ENCODE data around the gene MTOR.
"Not testable (repeated sequence)": the region's sequence is repeated elsewhere in the genome, so short reads cannot be mapped to it uniquely, and the experiment has no call there.

Gene MTOR

DNA sequence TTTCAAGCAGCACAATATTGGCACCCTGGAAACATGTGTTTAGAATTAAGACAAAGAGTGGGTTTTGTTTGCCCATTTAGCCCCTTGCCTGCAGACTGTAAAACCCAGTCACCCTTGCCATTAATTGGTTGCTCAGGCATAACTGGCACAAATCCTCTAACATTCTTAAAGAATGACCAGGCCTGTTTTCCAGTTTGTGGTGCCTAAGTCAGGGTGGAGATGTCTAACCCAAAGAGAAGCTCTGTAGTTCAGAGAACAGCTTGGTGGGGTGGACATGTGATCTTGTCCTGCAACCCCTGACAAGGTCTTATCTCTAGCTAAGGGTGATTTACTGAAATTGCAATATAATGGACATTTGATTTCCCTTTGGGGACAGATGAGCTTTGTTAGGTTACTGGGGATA, 82.0 kb downstream of the MTOR start:
- no peak overlapping the region for H3K4me3 ChIP-seq (ENCODE audit: low read depth, low read length)
- TF ChIP-seq, protein P1, sequence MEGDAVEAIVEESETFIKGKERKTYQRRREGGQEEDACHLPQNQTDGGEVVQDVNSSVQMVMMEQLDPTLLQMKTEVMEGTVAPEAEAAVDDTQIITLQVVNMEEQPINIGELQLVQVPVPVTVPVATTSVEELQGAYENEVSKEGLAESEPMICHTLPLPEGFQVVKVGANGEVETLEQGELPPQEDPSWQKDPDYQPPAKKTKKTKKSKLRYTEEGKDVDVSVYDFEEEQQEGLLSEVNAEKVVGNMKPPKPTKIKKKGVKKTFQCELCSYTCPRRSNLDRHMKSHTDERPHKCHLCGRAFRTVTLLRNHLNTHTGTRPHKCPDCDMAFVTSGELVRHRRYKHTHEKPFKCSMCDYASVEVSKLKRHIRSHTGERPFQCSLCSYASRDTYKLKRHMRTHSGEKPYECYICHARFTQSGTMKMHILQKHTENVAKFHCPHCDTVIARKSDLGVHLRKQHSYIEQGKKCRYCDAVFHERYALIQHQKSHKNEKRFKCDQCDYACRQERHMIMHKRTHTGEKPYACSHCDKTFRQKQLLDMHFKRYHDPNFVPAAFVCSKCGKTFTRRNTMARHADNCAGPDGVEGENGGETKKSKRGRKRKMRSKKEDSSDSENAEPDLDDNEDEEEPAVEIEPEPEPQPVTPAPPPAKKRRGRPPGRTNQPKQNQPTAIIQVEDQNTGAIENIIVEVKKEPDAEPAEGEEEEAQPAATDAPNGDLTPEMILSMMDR (IDR thresholded peaks at IDR 0.05; ENCODE audit: borderline replicate concordance, insufficient read depth, low read depth, low read length), result no peak

DNA sequence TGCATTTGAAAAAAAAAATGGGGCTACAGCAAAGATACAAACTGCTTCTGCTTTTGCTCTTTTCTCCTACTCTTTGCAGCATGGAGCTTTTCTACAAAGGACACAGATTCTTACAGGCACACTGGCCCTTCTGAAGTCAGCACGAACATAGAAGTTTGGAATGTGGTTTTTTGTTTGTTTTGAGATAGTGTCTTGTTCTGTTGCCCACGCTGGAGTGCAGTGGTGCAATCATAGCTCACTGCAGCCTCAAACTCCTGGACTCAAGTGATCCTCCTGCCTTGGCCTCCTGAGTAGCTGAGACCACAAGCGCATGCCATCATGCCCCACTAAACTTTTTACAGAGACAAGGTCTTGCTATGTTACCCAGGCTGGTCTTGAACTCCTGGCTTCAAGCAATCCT, 82.6 kb downstream of the MTOR start:
- not testable (repeated sequence) for H3K4me3 ChIP-seq (ENCODE audit: low read depth, low read length)

DNA sequence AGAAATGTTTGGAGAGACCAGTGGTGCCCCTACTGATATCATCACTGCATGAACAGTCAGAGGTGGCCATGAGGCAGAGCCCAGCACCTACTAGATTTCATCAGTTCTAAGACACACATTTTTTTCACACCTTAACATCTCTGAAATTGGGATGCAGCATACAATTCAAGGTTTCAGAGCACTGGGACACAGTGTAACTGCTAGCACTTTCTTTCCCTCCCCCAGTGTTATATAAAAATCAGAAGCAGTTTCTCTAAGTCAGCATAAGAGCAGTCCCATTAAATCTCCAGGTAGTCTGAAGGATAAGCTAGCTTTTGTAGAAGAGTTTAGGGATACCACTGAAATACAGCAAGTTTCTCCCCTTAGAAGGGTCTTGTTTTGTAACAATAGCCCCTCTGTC, 83.2 kb downstream of the MTOR start:
- no peak overlapping the region for H3K4me3 ChIP-seq (ENCODE audit: low read depth, low read length)
- TF ChIP-seq, protein P1 (IDR thresholded peaks at IDR 0.05; ENCODE audit: borderline replicate concordance, insufficient read depth, low read depth, low read length), result no peak

DNA sequence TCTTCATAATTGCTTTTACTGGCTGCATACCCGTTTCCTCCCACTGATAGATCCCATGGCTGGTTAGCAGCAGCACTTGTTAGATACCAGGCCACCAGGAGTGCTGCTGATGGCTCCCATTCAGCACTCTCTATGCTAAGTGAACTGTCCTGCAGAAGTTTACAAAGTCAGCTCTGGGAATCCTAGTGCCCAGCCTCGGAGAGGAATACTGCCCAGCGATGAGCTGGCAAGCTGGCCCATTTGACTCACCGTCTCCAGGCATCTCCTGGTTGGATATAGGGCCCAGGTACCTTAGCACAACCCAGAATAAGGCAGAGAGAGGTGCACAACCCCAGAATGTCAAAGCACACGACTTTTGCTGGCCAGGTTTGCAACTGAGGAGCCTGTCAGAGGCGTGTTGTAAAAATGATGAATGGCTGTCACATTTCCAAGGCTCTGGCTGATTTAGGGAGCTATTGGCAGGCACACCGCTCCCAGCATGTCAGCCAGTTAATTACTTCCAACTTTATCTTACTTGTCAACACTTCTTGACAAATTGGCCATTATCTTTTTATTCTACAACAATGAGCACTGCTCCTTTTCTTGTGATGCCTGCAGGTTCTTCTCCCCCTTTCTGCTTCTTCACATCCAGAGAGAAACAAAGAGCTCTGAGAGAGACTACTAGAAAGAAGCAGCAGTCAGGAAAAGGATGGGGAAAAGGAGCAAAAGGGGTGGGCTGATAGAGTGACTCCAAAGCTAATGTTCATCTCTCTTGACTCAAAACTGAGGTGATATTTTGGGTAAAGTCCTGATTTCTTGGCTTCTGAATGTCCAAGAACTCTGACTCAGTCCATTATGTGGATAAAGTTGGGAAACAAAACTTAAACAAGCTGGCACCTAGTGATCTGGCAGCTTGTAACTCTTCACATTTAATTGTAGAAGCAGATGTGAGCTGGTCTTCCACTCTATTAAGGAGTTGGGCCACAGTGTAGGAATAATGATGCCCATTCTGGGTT, 84.0 kb downstream of the MTOR start:
- TF ChIP-seq, protein P1 (IDR thresholded peaks at IDR 0.05; ENCODE audit: borderline replicate concordance, insufficient read depth, low read depth, low read length), result no peak
- H3K4me3 ChIP-seq (ENCODE audit: low read depth, low read length), result no peak overlapping the region

DNA sequence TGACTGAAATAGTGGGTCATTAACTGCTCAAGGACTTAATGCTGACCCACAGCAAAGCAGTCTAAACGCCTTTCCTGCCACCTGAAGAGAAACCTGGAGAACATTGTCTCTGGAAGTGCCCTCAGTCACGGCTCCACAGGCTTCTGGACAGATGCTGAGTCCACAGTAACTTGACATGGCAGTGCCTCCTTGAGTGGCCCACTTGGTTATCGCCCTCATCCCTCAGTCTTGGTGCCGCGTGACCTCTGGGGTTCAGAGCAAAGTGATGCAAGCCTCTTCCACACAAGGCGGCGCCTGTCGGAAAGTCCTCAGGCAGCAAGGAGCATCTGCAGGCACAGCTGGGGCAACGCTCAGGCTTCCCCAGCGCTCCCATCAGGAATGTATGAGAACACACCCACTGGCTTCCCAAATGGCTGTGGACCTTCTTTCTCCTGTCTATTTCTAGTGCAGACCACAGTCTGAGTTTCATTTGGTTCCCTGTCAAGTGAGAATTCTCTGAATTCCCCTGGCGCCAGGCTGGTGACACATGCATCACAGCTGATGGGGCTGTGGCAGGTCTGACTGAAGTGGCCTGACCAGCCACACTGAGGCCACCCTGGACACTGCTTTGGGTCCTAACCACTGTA, 86.2 kb downstream of the MTOR start:
- TF ChIP-seq, protein P1 (IDR thresholded peaks at IDR 0.05; ENCODE audit: borderline replicate concordance, insufficient read depth, low read depth, low read length), result no peak
- H3K4me3 ChIP-seq (ENCODE audit: low read depth, low read length), result no peak overlapping the region

DNA sequence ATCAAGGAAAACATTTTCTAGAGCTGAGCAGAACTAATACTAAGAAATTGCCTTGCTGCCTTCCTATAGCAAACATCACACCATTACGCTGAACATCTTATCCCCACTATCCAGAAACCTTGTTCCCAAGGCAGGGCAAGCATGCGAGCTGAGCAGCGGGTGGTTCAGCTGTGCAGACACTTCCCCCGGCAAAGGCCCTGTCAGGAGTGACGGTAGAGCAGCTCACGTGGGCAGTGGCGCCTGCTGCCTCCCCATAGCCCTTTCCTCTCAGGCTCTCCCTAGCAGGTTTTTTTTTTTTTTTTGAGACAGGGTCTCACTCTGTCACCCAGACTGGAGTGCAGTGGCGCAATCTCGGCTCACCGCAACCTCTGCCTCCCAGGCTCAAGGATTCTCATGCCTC, 86.9 kb downstream of the MTOR start:
- H3K4me3 ChIP-seq (ENCODE audit: low read depth, low read length), result no peak overlapping the region
- TF ChIP-seq, protein P1 (IDR thresholded peaks at IDR 0.05; ENCODE audit: borderline replicate concordance, insufficient read depth, low read depth, low read length), result no peak

DNA sequence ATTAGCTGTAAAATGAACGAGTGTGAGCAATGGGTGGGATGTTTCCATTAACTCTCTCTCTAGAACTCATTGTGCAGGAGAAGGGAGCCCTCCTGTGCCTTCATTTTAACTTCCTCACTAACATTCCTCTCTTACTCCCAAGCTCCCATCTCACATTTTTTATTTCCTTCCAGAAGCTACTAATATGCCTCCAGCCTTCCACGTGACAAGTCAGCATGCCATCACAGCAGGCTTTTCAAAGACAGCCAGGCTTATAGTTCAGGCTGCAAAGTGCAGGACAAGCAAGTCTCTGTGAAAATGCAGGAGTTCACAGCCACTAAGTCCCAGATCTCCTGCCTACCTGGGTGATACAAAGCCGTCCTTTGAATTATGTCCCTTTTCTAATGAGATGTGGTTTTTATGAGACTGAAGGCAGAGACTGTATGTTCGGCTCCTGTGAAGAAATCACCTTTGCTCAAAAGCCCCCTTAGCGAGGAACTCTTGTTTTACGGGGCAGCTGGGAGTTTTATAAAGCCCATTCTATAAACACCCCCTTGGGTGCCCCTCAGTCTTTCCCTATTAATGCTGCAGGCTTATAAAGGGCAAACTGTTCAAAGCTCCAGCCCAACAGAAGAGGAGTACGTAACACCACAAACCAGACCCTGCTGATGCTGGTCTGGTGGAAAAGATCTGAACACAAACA, 87.9 kb downstream of the MTOR start:
- TF ChIP-seq, protein P1 (IDR thresholded peaks at IDR 0.05; ENCODE audit: borderline replicate concordance, insufficient read depth, low read depth, low read length), result no peak

More for the DNA sequence above, 87.9 kb downstream of the MTOR start:
- H3K4me3 ChIP-seq (ENCODE audit: low read depth, low read length), result no peak overlapping the region
